ENCODE measurements around the gene FANCC. TPM values are rescaled to one million over a fixed set of nuclear protein-coding genes. Genes with fewer than 3 reads are reported as not detected.

FANCC gene
- total RNA-seq, 1 experiment from 2014 or later = 19.4 TPM

GRCh38 chr9:95202076-95202681 is 115.3 kb downstream of the FANCC start:
- Histone ChIP-seq H3K4me2 (ENCODE audit: low read length) (no peak overlapping the region), H3K9ac (ENCODE audit: low read length) (no peak overlapping the region), H3K27me3 (ENCODE audit: insufficient read depth, low read length) (no peaks in the 10 kb centered on the region), H3K27ac (ENCODE audit: low read depth, low read length) (no peak overlapping the region), H2AFZ (ENCODE audit: low read depth, low read length, poor library complexity, severe bottlenecking) (no peak overlapping the region), H3K9me3 (ENCODE audit: control insufficient read depth in 1 of 2, insufficient read depth in 1 of 2, low read depth in 1 of 2, low read length in 2 of 2) (no peaks in the 10 kb centered on the region), H3K4me1 (ENCODE audit: control insufficient read depth in 1 of 2, insufficient read depth in 2 of 2, low read length in 2 of 2) (peaks cover 8 to 15% of the 10 kb centered on the region in 2 experiments), H3K9me2 (ENCODE audit: insufficient read depth) (no peaks in the 10 kb centered on the region), H3K36me3 (ENCODE audit: control insufficient read depth in 1 of 2, insufficient read depth in 2 of 2, low read length in 2 of 2) (no peaks in the 10 kb centered on the region), H4K20me1 (ENCODE audit: insufficient read depth) (peaks cover 4% of the 10 kb centered on the region; the same call in 1 of the 2 replicates), H3K79me2 (ENCODE audit: insufficient read depth, low read length) (no peaks in the 10 kb centered on the region), H3K4me3 (replicated peaks in 1 of 2; ENCODE audit: low read depth in 1 of 2, low read length in 2 of 2) (no peak overlapping the region)
- ATAC-seq = peak; percentile 17; the same call in 1 of the 2 replicates
- ChIA-PET RAD21 (ENCODE audit: low non-redundant PET in 1 of 2, low total read pairs in 2 of 2, uncharacterized antibody in 2 of 2, unreplicated experiment in 2 of 2) (no interaction called here), POLR2A (no interaction called here), CTCF (interaction anchor here (1.4 kb wide), 1 partner anchor 9 kb away, joined by 4 read pairs; no protein-coding TSS in a partner anchor)
- TF ChIP-seq MAX (IDR thresholded peaks at IDR 0.05) (no peak), EZH2 (IDR thresholded peaks at IDR 0.05) (no peak), SP1 (IDR thresholded peaks at IDR 0.05; ENCODE audit: low read depth) (no peak), ZFX (IDR thresholded peaks at IDR 0.05) (no peak), POLR2A (IDR thresholded peaks at IDR 0.05; ENCODE audit: borderline replicate concordance, extremely low read depth, insufficient read depth, insufficient read length) (no peak), CBX3 (IDR thresholded peaks at IDR 0.05; ENCODE audit: low read depth) (no peak), REST (IDR thresholded peaks at IDR 0.05; ENCODE audit: low read depth) (no peak), YY1 (IDR thresholded peaks at IDR 0.05; ENCODE audit: extremely low read depth, insufficient replicate concordance, low read depth, low read length) (no peak), TCF7L2 (IDR thresholded peaks at IDR 0.05; ENCODE audit: borderline replicate concordance, extremely low read depth, insufficient read depth, insufficient read length) (no peak), SIN3A (IDR thresholded peaks at IDR 0.05; ENCODE audit: low read depth) (no peak), POLR2AphosphoS5 (IDR thresholded peaks at IDR 0.05; ENCODE audit: low read depth, low read length) (no peak), ELF1 (IDR thresholded peaks at IDR 0.05; ENCODE audit: borderline replicate concordance, low read depth) (no peak), EGR1 (IDR thresholded peaks at IDR 0.05; ENCODE audit: low read depth) (no peak), ZNF274 (IDR thresholded peaks at IDR 0.05; ENCODE audit: low read depth, low read length) (no peak), JUND (IDR thresholded peaks at IDR 0.05) (no peak), CTCF (IDR thresholded peaks at IDR 0.05 in 2 of 3, conservative IDR thresholded peaks at IDR 0.05 in 1 of 3; ENCODE audit: borderline replicate concordance in 1 of 3, insufficient read depth in 1 of 3, low read depth in 2 of 3, low read length in 2 of 3) (no peak), FOSL1 (IDR thresholded peaks at IDR 0.05; ENCODE audit: low read depth) (no peak)
- TF ChIP-seq, protein P1, sequence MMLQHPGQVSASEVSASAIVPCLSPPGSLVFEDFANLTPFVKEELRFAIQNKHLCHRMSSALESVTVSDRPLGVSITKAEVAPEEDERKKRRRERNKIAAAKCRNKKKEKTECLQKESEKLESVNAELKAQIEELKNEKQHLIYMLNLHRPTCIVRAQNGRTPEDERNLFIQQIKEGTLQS (IDR thresholded peaks at IDR 0.05) = no peak
- TF ChIP-seq, protein P2, sequence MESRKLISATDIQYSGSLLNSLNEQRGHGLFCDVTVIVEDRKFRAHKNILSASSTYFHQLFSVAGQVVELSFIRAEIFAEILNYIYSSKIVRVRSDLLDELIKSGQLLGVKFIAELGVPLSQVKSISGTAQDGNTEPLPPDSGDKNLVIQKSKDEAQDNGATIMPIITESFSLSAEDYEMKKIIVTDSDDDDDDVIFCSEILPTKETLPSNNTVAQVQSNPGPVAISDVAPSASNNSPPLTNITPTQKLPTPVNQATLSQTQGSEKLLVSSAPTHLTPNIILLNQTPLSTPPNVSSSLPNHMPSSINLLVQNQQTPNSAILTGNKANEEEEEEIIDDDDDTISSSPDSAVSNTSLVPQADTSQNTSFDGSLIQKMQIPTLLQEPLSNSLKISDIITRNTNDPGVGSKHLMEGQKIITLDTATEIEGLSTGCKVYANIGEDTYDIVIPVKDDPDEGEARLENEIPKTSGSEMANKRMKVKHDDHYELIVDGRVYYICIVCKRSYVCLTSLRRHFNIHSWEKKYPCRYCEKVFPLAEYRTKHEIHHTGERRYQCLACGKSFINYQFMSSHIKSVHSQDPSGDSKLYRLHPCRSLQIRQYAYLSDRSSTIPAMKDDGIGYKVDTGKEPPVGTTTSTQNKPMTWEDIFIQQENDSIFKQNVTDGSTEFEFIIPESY (IDR thresholded peaks at IDR 0.05; ENCODE audit: extremely low read depth, insufficient replicate concordance, low read length) = no peak
- BruUV-seq (replicated peaks) = no TSS peak
- intact Hi-C loops (cut with micrococcal nuclease) = no loop called here
- DNase-seq (ENCODE audit: low read depth, low spot score) = no peak
